ENCODE data around the gene BABAM1. TPM values are rescaled to one million over a fixed set of nuclear protein-coding genes. Genes with fewer than 3 reads are reported as not detected.
A peak's percentile ranks its signal among the peaks of the same experiment; 100 is the strongest.

The BABAM1 gene
- total RNA-seq, 1 experiment from 2014 or later, result 154 TPM

DNA sequence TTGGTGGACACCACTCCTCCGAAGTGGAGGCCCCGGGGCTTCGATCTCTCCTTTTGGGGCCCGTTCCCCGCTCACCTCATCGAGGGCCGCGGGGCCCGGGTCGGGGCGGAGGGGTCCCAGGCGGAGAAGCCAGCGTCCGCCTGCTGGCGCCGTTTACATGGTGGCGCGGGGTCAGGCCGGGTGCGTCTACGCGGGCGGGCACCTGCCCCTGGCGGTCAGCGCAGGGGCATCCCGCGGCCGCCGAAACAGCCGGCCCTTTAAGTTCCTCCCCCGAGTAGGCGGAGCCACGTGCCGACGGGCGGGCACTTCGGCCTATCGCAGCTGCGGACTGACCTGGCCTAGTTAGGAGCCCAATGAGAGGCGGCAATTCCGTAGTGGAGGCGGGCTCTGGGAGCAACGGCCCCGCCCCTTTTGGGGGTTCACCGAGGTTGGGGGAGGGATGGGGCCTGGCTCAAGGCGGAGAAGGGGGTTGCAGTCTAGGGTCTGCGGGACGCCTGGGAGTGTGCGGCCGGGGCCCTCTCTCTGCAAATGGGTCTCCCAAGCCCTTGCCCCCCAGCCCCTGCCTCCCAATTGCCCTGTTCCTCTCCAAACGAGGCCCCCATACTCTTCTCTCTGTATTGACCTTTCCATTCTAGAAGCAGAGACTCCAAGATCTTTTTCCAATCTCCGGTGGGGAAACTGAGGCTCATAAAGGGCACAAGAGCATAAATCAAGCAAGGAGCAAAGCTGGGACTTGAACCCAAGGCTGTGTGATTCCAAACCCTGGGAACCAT lies 36.1 kb downstream of the BABAM1 start, which contains the start of gene ABHD8:
Gene ABHD8, minus strand, starts transcription at position 259 of the 773 bp plus-strand sequence. CDS start 1,809 bp downstream, outside the sequence.
- peak; percentile 78 for DNase-seq (ENCODE audit: low spot score)

GRCh38 chr19:17303940-17304267 lies 36.7 kb downstream of the BABAM1 start:
- DNase-seq (ENCODE audit: low spot score), result no peak

GRCh38 chr19:17304386-17305215 lies 37.4 kb downstream of the BABAM1 start:
- no peak for DNase-seq (ENCODE audit: low spot score)

DNA sequence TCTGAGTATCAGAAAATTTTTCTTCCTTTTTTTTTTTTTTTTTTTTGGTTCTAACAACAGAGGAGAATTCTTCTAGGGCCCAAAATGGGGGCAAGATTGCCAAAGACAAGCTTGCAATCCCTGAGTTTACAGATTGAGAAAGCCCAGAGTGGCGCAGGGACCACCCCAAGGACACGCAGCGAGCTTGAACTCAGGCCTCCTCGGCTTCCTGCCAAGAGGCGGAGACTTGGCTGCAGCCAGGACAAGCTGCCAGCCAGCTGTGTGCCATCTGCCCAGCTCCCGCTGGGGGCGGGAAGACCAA lies 37.9 kb downstream of the BABAM1 start:
- DNase-seq (ENCODE audit: low spot score), result no peak

DNA sequence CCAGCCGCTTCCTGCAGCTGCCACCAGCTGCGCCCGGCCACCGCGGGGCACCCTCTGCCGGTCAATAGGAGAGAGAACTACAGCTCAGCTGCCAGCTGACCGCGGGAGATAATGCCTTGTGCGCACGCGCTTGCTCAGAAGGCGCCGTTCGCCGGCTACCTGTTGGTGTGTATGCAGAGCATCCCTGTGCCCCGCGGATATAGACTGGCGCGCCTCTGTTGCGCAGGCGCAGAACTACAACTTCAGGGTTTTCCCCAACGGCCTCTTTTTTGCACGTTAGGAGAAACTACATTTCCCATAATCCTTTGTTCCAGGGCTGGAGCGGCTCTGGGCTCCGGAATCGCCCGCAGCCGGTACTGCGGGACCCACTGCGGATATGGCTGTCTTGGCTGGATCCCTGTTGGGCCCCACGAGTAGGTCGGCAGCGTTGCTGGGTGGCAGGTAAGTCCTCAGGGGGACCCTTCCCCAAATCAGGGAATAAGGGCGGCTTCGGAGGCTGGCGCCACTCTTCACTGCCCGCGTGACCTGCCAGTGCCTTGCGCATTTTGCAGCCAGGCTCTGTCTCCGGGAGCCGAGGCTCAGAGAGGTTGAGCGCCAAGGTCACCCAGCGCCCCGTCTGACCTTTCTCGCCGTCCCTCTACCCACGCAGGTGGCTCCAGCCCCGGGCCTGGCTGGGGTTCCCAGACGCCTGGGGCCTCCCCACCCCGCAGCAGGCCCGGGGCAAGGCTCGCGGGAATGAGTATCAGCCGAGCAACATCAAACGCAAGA lies 38.5 kb downstream of the BABAM1 start, which contains the start of gene MRPL34:
Gene MRPL34, plus strand, starts transcription at position 356 of the 768 bp plus-strand sequence. Its CDS starts 21 bp downstream, at position 377.
- peak; percentile 100 for DNase-seq (ENCODE audit: low spot score)

DNA sequence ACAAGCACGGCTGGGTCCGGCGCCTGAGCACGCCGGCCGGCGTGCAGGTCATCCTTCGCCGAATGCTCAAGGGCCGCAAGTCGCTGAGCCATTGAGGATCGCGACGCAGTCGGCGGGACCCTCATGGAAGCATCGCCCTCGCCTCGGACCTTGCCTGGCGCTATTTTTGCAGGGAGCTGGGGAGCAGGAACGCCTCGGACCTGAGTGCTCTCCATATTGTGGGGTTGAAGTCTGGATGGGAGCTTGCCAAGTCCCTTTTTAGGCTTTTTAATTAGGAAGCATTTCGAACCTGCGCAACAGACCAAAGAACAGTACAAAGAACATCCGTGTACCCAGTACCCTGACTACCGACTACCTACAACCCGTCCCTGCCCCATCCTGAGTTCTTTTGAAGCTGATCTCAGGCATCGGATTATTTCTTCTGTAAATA lies 39.1 kb downstream of the BABAM1 start:
- no peak for DNase-seq (ENCODE audit: low spot score)

DNA sequence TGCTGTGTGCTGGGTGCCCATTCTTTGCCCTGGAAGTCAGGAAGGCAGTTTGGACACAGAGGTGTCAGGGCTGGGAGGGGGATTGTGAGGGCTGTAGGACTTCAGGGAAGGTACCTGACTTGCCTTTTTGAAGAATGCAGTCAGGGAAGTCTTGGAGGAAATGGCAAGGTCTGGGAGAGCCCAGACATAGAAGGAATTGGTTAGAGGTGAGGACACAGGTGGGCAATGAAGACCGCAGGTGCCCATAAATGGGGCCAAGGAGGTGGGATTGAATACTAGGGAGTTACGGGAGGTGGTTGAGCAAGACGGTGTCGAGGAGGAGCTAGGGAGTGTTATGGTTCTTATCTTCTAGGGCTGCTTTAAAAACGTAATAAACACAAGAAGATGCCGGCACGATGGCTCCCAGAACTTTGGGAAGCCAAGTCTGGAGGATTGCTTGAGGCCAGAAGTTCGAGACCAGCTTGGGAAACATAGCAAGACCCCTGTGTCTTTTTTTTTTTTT lies 40.7 kb downstream of the BABAM1 start:
- DNase-seq (ENCODE audit: low spot score), result no peak

DNA sequence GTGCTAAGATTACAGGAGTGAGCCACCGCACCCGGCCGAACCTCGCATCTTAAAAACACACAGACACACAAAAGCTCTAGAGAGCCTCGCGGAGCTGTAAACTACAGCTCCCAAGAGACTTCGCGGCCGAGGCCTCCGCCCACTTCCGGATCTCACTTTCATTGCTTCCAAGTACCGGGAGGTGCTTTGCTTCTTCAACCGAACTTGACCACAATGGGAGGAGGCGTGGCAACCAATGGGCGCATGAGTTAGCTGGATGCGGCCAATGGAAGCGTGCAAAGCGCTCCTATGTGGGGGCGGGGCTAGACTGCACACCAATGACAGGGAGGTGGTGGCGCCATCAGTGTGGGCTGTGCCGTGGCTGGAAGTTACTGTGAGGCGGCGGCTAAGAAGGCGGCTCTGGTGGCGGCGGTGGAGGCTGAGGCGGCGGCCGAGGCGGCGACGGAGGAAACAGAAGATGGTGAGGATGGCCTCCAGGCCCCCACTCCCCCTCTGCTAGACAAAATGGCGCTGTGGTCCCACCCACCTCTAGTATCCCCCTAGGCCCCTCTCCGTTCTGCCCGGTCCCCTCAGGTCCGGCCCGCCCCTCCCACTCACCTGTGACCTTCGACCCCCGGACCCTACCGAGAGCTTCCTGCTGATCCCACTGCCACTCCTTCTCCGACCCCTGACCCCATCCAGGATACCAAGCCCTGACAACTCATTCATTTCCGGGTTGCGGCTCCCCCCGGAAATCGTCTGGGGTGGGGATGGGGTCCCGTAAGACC lies 42.1 kb downstream of the BABAM1 start, which contains the start of gene DDA1:
Gene DDA1, plus strand, starts transcription at position 366 of the 767 bp plus-strand sequence. Its CDS starts 92 bp downstream, at position 458.
- DNase-seq (ENCODE audit: low spot score), result peak; percentile 100

DNA sequence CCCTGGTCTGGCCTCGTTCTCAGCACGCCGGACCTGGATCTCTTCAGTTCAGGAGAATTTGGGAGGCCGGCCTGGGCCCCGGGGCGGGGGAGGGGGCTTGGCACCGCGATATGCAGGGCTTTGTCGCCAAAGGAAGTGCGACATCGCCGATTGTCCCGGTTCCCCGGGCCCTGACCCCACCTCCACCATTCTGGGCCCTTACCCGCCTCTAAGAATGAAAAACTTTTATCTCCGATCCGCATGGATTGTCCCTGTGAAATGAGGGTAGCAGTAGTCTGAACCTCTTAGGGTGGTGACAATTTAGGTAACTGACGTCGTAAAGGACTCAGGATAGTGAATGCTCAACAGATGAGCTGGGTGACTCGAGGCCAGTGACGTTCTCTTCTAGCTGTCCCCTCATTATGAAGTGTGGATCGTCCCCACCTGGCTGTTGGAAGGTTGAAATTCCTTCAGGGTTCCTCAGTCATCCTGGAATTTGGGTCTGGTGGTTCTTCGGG lies 42.8 kb downstream of the BABAM1 start:
- DNase-seq (ENCODE audit: low spot score), result no peak

DNA sequence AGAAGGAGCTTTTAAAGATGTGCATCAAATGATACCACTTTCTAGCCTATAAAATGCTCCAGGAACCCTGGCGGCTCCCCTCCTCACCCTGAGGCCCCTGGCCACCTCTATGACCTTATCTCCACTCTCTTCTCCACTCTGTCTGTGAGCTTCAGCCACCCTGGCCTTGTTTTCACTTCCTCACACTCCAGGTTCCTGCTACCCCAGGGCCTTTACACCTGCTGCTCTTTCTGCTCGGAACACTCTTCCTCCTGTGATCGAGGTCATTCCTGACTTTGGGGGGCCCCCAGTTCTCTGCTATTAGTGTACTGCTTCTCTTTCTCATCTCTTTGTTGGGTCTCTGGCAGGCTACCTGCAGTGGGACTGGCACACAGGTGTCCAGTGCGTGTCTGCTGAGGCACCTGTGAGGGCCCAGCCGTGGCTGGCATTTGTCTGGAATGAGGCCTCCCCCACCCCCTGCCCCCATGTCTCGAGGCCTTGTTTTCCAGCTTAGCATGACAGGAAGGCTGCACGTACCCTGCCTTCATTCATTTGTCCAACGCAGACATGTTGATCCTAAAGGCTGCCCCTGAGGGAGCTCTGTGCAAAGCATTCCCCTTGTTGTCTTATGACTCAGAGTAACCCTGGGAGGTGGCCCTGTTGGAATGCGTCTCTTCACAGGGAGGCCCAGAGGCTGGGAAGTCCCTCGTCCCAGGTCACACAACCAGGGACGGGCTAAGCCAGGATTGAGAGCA lies 44.4 kb downstream of the BABAM1 start:
- DNase-seq (ENCODE audit: low spot score), result no peak

GRCh38 chr19:17312189-17313113 lies 45.2 kb downstream of the BABAM1 start:
- DNase-seq (ENCODE audit: low spot score), result no peak

GRCh38 chr19:17314007-17314593 lies 46.9 kb downstream of the BABAM1 start:
- DNase-seq (ENCODE audit: low spot score), result no peak

- DNase-seq (ENCODE audit: low spot score), result no peak
These were observed 51.7 kb downstream of the BABAM1 start for GRCh38 chr19:17318966-17319365.

- DNase-seq (ENCODE audit: low spot score), result no peak
These were observed 52.4 kb downstream of the BABAM1 start for GRCh38 chr19:17319473-17320238.

- DNase-seq (ENCODE audit: low spot score), result no peak
These were observed 53.2 kb downstream of the BABAM1 start for GRCh38 chr19:17320435-17320834.

- no peak for DNase-seq (ENCODE audit: low spot score)
These were observed 54.6 kb downstream of the BABAM1 start for GRCh38 chr19:17321655-17322489.

- DNase-seq (ENCODE audit: low spot score), result no peak
These were observed 55.6 kb downstream of the BABAM1 start for GRCh38 chr19:17322854-17323253.

Data from H4 (cell line).